HL-60 (cell line): ENCODE results near the gene ABCG2.

Experiments used
- DNase-seq, 2 experiments: peaks; one replicate each; pipeline ENCODE4 v3.0.0-alpha.2; 2010 to 2020; ENCODE audit warnings: low read depth in 1 of 2, low spot score in 1 of 2
- H3K27ac ChIP-seq: fragments of 250-450 bp; sonication (Bioruptor Pico); replicated peaks from 2 replicates; pipeline ENCODE4 v1.5.1; 2020; ENCODE audit warnings: mild to moderate bottlenecking, moderate library complexity
- H3K27me3 ChIP-seq: fragments of 250-450 bp; sonication (Bioruptor Pico); 2 replicates; pipeline ENCODE4 v1.5.1; 2021; ENCODE audit warnings: mild to moderate bottlenecking, moderate library complexity; ENCODE audit not compliant: insufficient read depth, poor library complexity, severe bottlenecking
- H3K4me3 ChIP-seq: replicated peaks from 2 replicates; pipeline ENCODE4 v1.5.1; 2011; ENCODE audit warnings: mild to moderate bottlenecking, control low read depth, low read length; ENCODE audit not compliant: insufficient read depth
- CTCF ChIP-seq: IDR thresholded peaks from one replicate; pipeline ENCODE4 v1.5.1; 2011; ENCODE audit warnings: low read length, control low read depth, inconsistent platforms; ENCODE audit not compliant: insufficient read depth
- GABPA ChIP-seq: IDR thresholded peaks from 2 replicates; pipeline ENCODE4 v1.6.1; 2012; ENCODE audit warnings: low read depth
- POLR2AphosphoS5 ChIP-seq: IDR thresholded peaks from 2 replicates; pipeline ENCODE4 v1.6.1; 2012; ENCODE audit warnings: low read depth
- REST ChIP-seq: IDR thresholded peaks from 2 replicates; pipeline ENCODE4 v1.6.1; 2012; ENCODE audit warnings: low read depth; ENCODE audit not compliant: insufficient replicate concordance
- SPI1 ChIP-seq: IDR thresholded peaks from 2 replicates; pipeline ENCODE4 v1.6.1; 2012; ENCODE audit warnings: low read depth, mild to moderate bottlenecking, borderline replicate concordance

ABCG2 gene

GRCh38 chr4:88040707-88041106 is 117.7 kb downstream of the ABCG2 start:
- H3K27ac ChIP-seq = no peak overlapping the region
- no peak for TF ChIP-seq CTCF
- TF ChIP-seq SPI1 = no peak
- no peak for TF ChIP-seq REST
- TF ChIP-seq POLR2AphosphoS5 = no peak
- no peak for TF ChIP-seq GABPA
- DNase-seq = no peak
- H3K27me3 ChIP-seq = no peaks in the 10 kb centered on the region
- H3K4me3 ChIP-seq = no peak overlapping the region
